ENCODE measurements around the gene FUT6.

GRCh38 chr19:5877882-5878281 is 38.4 kb upstream of the FUT6 start:
- TF ChIP-seq FOXM1 (IDR thresholded peaks at IDR 0.05; ENCODE audit: borderline replicate concordance, low read depth) = peak; percentile 43; the same call in 1 of the 2 replicates
- TF ChIP-seq, protein P1, sequence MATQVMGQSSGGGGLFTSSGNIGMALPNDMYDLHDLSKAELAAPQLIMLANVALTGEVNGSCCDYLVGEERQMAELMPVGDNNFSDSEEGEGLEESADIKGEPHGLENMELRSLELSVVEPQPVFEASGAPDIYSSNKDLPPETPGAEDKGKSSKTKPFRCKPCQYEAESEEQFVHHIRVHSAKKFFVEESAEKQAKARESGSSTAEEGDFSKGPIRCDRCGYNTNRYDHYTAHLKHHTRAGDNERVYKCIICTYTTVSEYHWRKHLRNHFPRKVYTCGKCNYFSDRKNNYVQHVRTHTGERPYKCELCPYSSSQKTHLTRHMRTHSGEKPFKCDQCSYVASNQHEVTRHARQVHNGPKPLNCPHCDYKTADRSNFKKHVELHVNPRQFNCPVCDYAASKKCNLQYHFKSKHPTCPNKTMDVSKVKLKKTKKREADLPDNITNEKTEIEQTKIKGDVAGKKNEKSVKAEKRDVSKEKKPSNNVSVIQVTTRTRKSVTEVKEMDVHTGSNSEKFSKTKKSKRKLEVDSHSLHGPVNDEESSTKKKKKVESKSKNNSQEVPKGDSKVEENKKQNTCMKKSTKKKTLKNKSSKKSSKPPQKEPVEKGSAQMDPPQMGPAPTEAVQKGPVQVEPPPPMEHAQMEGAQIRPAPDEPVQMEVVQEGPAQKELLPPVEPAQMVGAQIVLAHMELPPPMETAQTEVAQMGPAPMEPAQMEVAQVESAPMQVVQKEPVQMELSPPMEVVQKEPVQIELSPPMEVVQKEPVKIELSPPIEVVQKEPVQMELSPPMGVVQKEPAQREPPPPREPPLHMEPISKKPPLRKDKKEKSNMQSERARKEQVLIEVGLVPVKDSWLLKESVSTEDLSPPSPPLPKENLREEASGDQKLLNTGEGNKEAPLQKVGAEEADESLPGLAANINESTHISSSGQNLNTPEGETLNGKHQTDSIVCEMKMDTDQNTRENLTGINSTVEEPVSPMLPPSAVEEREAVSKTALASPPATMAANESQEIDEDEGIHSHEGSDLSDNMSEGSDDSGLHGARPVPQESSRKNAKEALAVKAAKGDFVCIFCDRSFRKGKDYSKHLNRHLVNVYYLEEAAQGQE (IDR thresholded peaks at IDR 0.05; ENCODE audit: low read depth) = no peak
- TF ChIP-seq CREB1 (IDR thresholded peaks at IDR 0.05; ENCODE audit: low read depth) = no peak
- no peak; the same call in 1 of the 2 replicates for TF ChIP-seq EGR1 (IDR thresholded peaks at IDR 0.05)
- TF ChIP-seq TAF1 (IDR thresholded peaks at IDR 0.05; ENCODE audit: low read depth) = no peak
- TF ChIP-seq EP300 (IDR thresholded peaks at IDR 0.05; ENCODE audit: borderline replicate concordance) = peak; percentile 72
- no peak for TF ChIP-seq YY1 (IDR thresholded peaks at IDR 0.05; ENCODE audit: low read depth)
